Measurements from ENCODE around the gene SH3PXD2B. TPM values are rescaled to one million over a fixed set of nuclear protein-coding genes. Genes with fewer than 3 reads are reported as not detected.
"Not testable (repeated sequence)": the region's sequence is repeated elsewhere in the genome, so short reads cannot be mapped to it uniquely, and the experiment has no call there.

SH3PXD2B gene
- total RNA-seq, 2 experiments from 2014 or later, result 0.60 to 0.95 TPM

- Histone ChIP-seq H3K27me3 (ENCODE audit: control insufficient read depth in 1 of 2, insufficient read depth in 2 of 2, low read length in 2 of 2) (no peaks in the 10 kb centered on the region), H3K27ac (ENCODE audit: low read depth in 1 of 2, low read length in 2 of 2) (no peak overlapping the region), H3K36me3 (ENCODE audit: insufficient read depth, low read length) (no peaks in the 10 kb centered on the region), H3K4me3 (ENCODE audit: low read length) (no peak overlapping the region), H3K9me3 (ENCODE audit: control insufficient read depth in 1 of 2, insufficient read depth in 1 of 2, low read length in 2 of 2) (no peaks in the 10 kb centered on the region), H3K4me1 (ENCODE audit: insufficient read depth, low read length) (no peaks in the 10 kb centered on the region)
- H3K27ac Mint-ChIP-seq, result no peak overlapping the region
- CTCF ChIA-PET, result no interaction called here
- peaks cover 3% of the 10 kb centered on the region for H3K27me3 Mint-ChIP-seq
- TF ChIP-seq CTCF (IDR thresholded peaks at IDR 0.05), result no peak
- intact Hi-C loops (cut with DNase I, micrococcal nuclease), result no loop called here
- no peak for DNase-seq
- H3K4me3 Mint-ChIP-seq, result no peak overlapping the region
- no peaks in the 10 kb centered on the region for H3K9me3 Mint-ChIP-seq
- POLR2A ChIA-PET, result no interaction called here
- H3K36me3 Mint-ChIP-seq (ENCODE audit: low read depth), result no peaks in the 10 kb centered on the region
- H3K4me1 Mint-ChIP-seq (ENCODE audit: low read depth), result no peaks in the 10 kb centered on the region
- no peak for ATAC-seq (ENCODE audit: poor library complexity)
Measured at GRCh38 chr5:172335721-172336120, 118.6 kb downstream of the SH3PXD2B start.

GRCh38 chr5:172334641-172335040 lies 119.7 kb downstream of the SH3PXD2B start:
- no peak overlapping the region for H3K27ac Mint-ChIP-seq
- Histone ChIP-seq H3K27me3 (ENCODE audit: control insufficient read depth in 1 of 2, insufficient read depth in 2 of 2, low read length in 2 of 2) (no peaks in the 10 kb centered on the region), H3K4me3 (ENCODE audit: low read length) (no peak overlapping the region), H3K4me1 (ENCODE audit: insufficient read depth, low read length) (no peaks in the 10 kb centered on the region), H3K9me3 (ENCODE audit: control insufficient read depth in 1 of 2, insufficient read depth in 1 of 2, low read length in 2 of 2) (no peaks in the 10 kb centered on the region), H3K36me3 (ENCODE audit: insufficient read depth, low read length) (no peaks in the 10 kb centered on the region), H3K27ac (ENCODE audit: low read depth in 1 of 2, low read length in 2 of 2) (no peak overlapping the region)
- no peaks in the 10 kb centered on the region for H3K9me3 Mint-ChIP-seq
- no peaks in the 10 kb centered on the region for H3K4me1 Mint-ChIP-seq (ENCODE audit: low read depth)
- ATAC-seq (ENCODE audit: poor library complexity), result no peak
- no peak for DNase-seq
- CTCF ChIA-PET, result no interaction called here
- peaks cover 3% of the 10 kb centered on the region for H3K27me3 Mint-ChIP-seq
- POLR2A ChIA-PET, result no interaction called here
- no peak overlapping the region for H3K4me3 Mint-ChIP-seq
- intact Hi-C loops (cut with DNase I, micrococcal nuclease), result no loop called here
- H3K36me3 Mint-ChIP-seq (ENCODE audit: low read depth), result no peaks in the 10 kb centered on the region
- no peak for TF ChIP-seq CTCF (IDR thresholded peaks at IDR 0.05)

GRCh38 chr5:172334196-172334595 lies 120.1 kb downstream of the SH3PXD2B start:
- H3K27me3 Mint-ChIP-seq, result peaks cover 3% of the 10 kb centered on the region
- H3K4me3 Mint-ChIP-seq, result no peak overlapping the region
- no peak for TF ChIP-seq CTCF (IDR thresholded peaks at IDR 0.05)
- intact Hi-C loops (cut with DNase I, micrococcal nuclease), result no loop called here
- H3K4me1 Mint-ChIP-seq (ENCODE audit: low read depth), result no peaks in the 10 kb centered on the region
- no peaks in the 10 kb centered on the region for H3K36me3 Mint-ChIP-seq (ENCODE audit: low read depth)
- no peaks in the 10 kb centered on the region for H3K9me3 ChIP-seq (ENCODE audit: control insufficient read depth in 1 of 2, insufficient read depth in 1 of 2, low read length in 2 of 2)
- H3K4me1 ChIP-seq (ENCODE audit: insufficient read depth, low read length), result no peaks in the 10 kb centered on the region
- ChIA-PET CTCF (no interaction called here), POLR2A (no interaction called here)
- no peaks in the 10 kb centered on the region for H3K9me3 Mint-ChIP-seq
- DNase-seq (no peak), ATAC-seq (ENCODE audit: poor library complexity) (no peak)
- H3K27ac ChIP-seq (ENCODE audit: low read depth in 1 of 2, low read length in 2 of 2), result no peak overlapping the region
- no peak overlapping the region for H3K4me3 ChIP-seq (ENCODE audit: low read length)
- H3K27ac Mint-ChIP-seq, result no peak overlapping the region
- no peaks in the 10 kb centered on the region for H3K27me3 ChIP-seq (ENCODE audit: control insufficient read depth in 1 of 2, insufficient read depth in 2 of 2, low read length in 2 of 2)
- H3K36me3 ChIP-seq (ENCODE audit: insufficient read depth, low read length), result no peaks in the 10 kb centered on the region

DNA sequence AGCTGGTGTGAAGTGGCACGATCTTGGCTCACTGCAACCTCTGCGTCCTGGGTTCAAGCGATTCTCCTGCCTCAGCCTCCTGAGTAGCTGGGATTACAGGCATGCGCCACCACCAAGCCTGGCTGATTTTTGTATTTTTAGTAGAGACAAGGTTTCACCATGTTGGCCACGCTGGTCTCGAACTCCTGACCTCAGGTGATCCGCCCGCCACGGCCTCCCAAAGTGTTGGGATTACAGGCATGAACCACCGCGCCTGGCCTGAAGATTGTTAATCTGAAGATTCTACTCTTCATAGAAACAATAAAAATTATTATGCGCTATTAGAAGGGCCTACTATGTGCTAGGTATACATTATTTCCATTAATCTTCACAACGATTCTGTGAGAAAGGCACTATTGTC lies 127.4 kb downstream of the SH3PXD2B start:
- H3K4me3 Mint-ChIP-seq; H3K27ac Mint-ChIP-seq; H3K9me3 Mint-ChIP-seq; H3K4me1 Mint-ChIP-seq (ENCODE audit: low read depth); H3K36me3 ChIP-seq (ENCODE audit: insufficient read depth, low read length); H3K27ac ChIP-seq (ENCODE audit: low read depth in 1 of 2, low read length in 2 of 2); intact Hi-C loops (cut with DNase I, micrococcal nuclease); DNase-seq; H3K4me1 ChIP-seq (ENCODE audit: insufficient read depth, low read length); ATAC-seq (ENCODE audit: poor library complexity); H3K27me3 ChIP-seq (ENCODE audit: control insufficient read depth in 1 of 2, insufficient read depth in 2 of 2, low read length in 2 of 2); H3K27me3 Mint-ChIP-seq; H3K4me3 ChIP-seq (ENCODE audit: low read length); H3K9me3 ChIP-seq (ENCODE audit: control insufficient read depth in 1 of 2, insufficient read depth in 1 of 2, low read length in 2 of 2); H3K36me3 Mint-ChIP-seq (ENCODE audit: low read depth); CTCF ChIA-PET; POLR2A ChIA-PET: not testable (repeated sequence)

All from CD4-positive, alpha-beta T cell (primary cell).